Upper lobe of left lung (tissue), 6 donors: Measurements from ENCODE around the gene TMEM132D. TPM values are rescaled to one million over a fixed set of nuclear protein-coding genes. Genes with fewer than 3 reads are reported as not detected.

Experiments
- ATAC-seq, 2 donors: fragments of 200-7000 bp; cut with Tn5 transposase; one replicate each; pipeline ENCODE4 v1.9.1; 2022; ENCODE audit warnings: mild to moderate bottlenecking in 2 of 2, moderate library complexity in 2 of 2; ENCODE audit not compliant: low FRiP score in 2 of 2
- DNase-seq, 2 donors: peaks; one replicate each; pipeline ENCODE4 v3.0.0-alpha.2; 2019 to 2020
- H3K27ac ChIP-seq, 4 donors: fragments of 200-600 bp; sonication (generic); one replicate each; pipeline ENCODE4 v1.5.1; 2016 to 2019
- H3K27me3 ChIP-seq, 4 donors: fragments of 200-600 bp; sonication (generic); one replicate each; pipeline ENCODE4 v1.5.1; 2017 to 2019
- H3K36me3 ChIP-seq, 4 donors: fragments of 200-600 bp; sonication (generic); one replicate each; pipeline ENCODE4 v1.5.1; 2016 to 2019
- H3K4me1 ChIP-seq, 4 donors: fragments of 200-600 bp; sonication (generic); one replicate each; pipeline ENCODE4 v1.5.1; 2018 to 2019
- H3K4me3 ChIP-seq, 4 donors: fragments of 200-600 bp; sonication (generic); one replicate each; pipeline ENCODE4 v1.5.1; 2017 to 2019; ENCODE audit warnings: mild to moderate bottlenecking in 2 of 4, moderate library complexity in 1 of 4
- H3K9me3 ChIP-seq, 4 donors: fragments of 200-600 bp; sonication (generic); one replicate each; pipeline ENCODE4 v1.5.1; 2018 to 2019
- EP300 ChIP-seq, 4 donors: sonication (generic); formaldehyde crosslinking; IDR thresholded peaks; one replicate each; pipeline ENCODE4 v1.5.1; 2017; ENCODE audit warnings: antibody characterized with exemption in 4 of 4, control low read depth in 2 of 4
- POLR2A ChIP-seq, 4 donors: fragments of 450-650 bp; IDR thresholded peaks; one replicate each; pipeline ENCODE4 v1.5.1; 2016 to 2017; ENCODE audit warnings: antibody characterized with exemption in 4 of 4, mild to moderate bottlenecking in 2 of 4
- POLR2AphosphoS5 ChIP-seq, 2 donors: sonication (generic); formaldehyde crosslinking; IDR thresholded peaks; one replicate each; pipeline ENCODE4 v1.5.1; 2017; ENCODE audit warnings: antibody characterized with exemption in 2 of 2
- WGBS, 2 donors: methylation state at CpG; one replicate each; pipeline ENCODE4 v1.1.5; 2017 to 2018; 5-methylcytosine and 5-hydroxymethylcytosine counted together
- total RNA-seq, 6 donors: library from RNA; depleted of rRNA in 4 of 6; stranded (reverse); fragments of >200 nt in 4 of 6; gene quantifications; one replicate each; pipeline versions ENCODE4 v1.1.0 to v1.2.1, GENCODE V29; 2016 to 2021
- TF ChIP-seq, protein P1 (sequence below), 6 experiments: fragments of 450-650 bp in 4 of 6; fragments of 200-600 bp in 2 of 6; sonication (generic) in 2 of 6; IDR thresholded peaks; one replicate each; pipeline ENCODE4 v1.5.1; 2016 to 2019; ENCODE audit warnings: antibody characterized with exemption in 6 of 6
- donor health status: DM: no; HTN: no; CAD: no; lungs with moderate emphysema.
- donor health status: DM: no; HTN: yes; CAD: no; lungs with severe emphysema.

The TMEM132D gene
- total RNA-seq, 6 donors from 2014 or later = 0.30 to 1.0 (median 0.79) TPM; not detected in 1

DNA sequence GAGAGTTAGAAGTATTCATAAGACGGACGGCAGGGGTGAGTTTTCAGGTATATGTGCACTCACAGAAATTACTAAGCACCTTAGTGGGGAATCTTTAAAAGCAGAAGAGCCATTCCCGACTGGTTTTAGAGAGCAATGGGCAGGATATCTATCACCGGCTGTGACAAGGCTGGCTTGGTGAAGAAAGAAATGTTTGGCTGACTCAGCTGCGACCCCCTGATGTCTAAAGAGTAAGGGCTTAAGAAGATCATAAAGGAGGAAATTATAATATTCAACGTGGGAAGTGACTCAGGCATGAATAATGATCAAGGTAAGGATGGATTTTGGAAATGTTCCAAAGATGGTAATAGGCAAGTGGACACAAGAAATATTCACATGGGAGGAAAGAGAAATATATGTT lies 407.6 kb downstream of the TMEM132D start:
- DNase-seq (no peak), ATAC-seq (no peak)
- no peak for TF ChIP-seq EP300 (IDR thresholded peaks at IDR 0.05)
- TF ChIP-seq, protein P1, sequence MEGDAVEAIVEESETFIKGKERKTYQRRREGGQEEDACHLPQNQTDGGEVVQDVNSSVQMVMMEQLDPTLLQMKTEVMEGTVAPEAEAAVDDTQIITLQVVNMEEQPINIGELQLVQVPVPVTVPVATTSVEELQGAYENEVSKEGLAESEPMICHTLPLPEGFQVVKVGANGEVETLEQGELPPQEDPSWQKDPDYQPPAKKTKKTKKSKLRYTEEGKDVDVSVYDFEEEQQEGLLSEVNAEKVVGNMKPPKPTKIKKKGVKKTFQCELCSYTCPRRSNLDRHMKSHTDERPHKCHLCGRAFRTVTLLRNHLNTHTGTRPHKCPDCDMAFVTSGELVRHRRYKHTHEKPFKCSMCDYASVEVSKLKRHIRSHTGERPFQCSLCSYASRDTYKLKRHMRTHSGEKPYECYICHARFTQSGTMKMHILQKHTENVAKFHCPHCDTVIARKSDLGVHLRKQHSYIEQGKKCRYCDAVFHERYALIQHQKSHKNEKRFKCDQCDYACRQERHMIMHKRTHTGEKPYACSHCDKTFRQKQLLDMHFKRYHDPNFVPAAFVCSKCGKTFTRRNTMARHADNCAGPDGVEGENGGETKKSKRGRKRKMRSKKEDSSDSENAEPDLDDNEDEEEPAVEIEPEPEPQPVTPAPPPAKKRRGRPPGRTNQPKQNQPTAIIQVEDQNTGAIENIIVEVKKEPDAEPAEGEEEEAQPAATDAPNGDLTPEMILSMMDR (IDR thresholded peaks at IDR 0.05) = no peak
- no peak for TF ChIP-seq POLR2AphosphoS5 (IDR thresholded peaks at IDR 0.05)
- TF ChIP-seq POLR2A (IDR thresholded peaks at IDR 0.05) = no peak
- H3K4me1 ChIP-seq = no peaks in the 10 kb centered on the region
- no peaks in the 10 kb centered on the region for H3K9me3 ChIP-seq
- H3K36me3 ChIP-seq = no peaks in the 10 kb centered on the region
- 60 to 70% methylated on average over 6 of the region's 6 CpGs for WGBS, 2 donors
- no peak overlapping the region for H3K4me3 ChIP-seq
- H3K27ac ChIP-seq = no peak overlapping the region
- no peaks in the 10 kb centered on the region for H3K27me3 ChIP-seq

DNA sequence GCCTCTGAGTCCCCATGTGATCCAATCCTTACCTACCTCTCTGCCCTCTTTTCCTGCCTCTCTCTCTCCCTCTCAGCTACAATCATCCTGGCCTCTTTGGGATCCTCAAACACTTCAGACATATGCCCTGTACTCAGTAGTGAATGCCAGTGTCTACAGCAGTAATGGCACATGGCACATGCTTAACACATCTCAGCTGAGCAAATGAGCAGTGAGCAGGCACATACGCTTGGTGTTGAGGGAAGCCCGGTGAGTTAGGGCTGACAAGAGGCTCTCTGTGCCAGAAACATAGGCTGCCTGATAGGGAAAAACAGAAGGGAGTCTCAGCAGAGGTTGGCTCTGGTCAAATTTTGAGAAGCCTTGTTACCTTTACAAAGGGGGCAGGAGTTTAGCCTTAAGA lies 409.1 kb downstream of the TMEM132D start:
- H3K36me3 ChIP-seq = no peaks in the 10 kb centered on the region
- no peaks in the 10 kb centered on the region for H3K4me1 ChIP-seq
- TF ChIP-seq POLR2A (IDR thresholded peaks at IDR 0.05) (no peak), EP300 (IDR thresholded peaks at IDR 0.05) (no peak), POLR2AphosphoS5 (IDR thresholded peaks at IDR 0.05) (no peak)
- TF ChIP-seq, protein P1 (IDR thresholded peaks at IDR 0.05) = no peak
- DNase-seq (no peak), ATAC-seq (no peak)
- H3K27ac ChIP-seq = no peak overlapping the region
- no peaks in the 10 kb centered on the region for H3K9me3 ChIP-seq
- no peak overlapping the region for H3K4me3 ChIP-seq
- WGBS, 2 donors = 53 to 60% methylated on average over 2 of the region's 2 CpGs
- no peaks in the 10 kb centered on the region for H3K27me3 ChIP-seq

DNA sequence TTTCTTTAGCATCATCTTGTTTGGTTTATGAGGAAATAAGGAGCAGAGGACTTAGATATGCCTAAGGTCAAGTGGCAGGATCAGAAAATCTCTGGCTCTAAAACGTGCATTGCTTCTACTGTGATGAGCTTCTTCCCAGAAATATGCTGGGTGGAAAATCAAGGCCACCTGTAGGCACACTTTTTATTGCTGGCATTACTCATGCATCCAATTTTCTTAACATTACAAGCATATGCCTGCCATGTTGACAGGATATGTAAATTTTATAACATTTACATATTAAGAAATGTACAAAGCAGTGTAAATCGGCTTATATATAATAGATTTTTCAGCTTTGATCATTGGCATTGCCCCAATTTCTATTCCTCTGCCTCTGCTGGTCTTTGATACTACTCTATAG lies 409.6 kb downstream of the TMEM132D start:
- DNase-seq (no peak), ATAC-seq (no peak)
- Histone ChIP-seq H3K36me3 (no peaks in the 10 kb centered on the region), H3K4me1 (no peaks in the 10 kb centered on the region), H3K27ac (no peak overlapping the region), H3K4me3 (no peak overlapping the region), H3K9me3 (no peaks in the 10 kb centered on the region), H3K27me3 (no peaks in the 10 kb centered on the region)
- TF ChIP-seq POLR2AphosphoS5 (IDR thresholded peaks at IDR 0.05) = no peak
- no peak for TF ChIP-seq EP300 (IDR thresholded peaks at IDR 0.05)
- TF ChIP-seq, protein P1 (IDR thresholded peaks at IDR 0.05) = no peak
- TF ChIP-seq POLR2A (IDR thresholded peaks at IDR 0.05) = no peak
- WGBS, 2 donors = 61% methylated on average over 2 of the region's 2 CpGs

DNA sequence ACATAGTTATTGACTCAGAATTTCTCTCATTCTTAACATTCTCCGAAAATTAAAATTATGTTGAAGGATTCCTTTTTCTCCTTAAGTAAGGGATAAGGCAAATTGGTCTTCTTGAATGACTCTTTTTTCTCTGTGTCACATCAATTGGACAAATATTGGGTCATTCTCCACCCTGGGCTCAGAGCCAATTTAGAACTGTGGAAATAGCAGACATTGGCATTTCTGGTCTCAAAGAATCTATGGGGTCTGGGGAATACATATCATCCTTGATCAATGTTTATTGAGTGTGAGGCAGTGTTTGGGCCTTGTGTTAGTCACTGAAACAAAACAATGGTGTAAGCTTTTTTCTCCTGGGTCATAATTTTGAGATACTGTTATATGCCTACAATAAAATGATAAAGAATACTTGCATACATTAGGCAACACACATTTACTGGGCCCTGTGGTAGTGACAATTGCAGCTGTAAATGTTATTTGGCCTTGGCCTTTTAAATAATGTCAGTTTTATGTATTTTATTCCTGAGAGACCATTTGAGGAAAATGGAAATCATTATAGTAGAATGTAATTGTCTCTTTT lies 414.6 kb downstream of the TMEM132D start:
- H3K4me3 ChIP-seq = no peak overlapping the region
- ATAC-seq (no peak), DNase-seq (no peak)
- no peaks in the 10 kb centered on the region for H3K27me3 ChIP-seq
- H3K9me3 ChIP-seq = no peaks in the 10 kb centered on the region
- H3K4me1 ChIP-seq = no peaks in the 10 kb centered on the region
- WGBS, 2 donors = 86 to 93% methylated on average over 1 of the region's 1 CpG
- no peak overlapping the region for H3K27ac ChIP-seq
- no peak for TF ChIP-seq POLR2A (IDR thresholded peaks at IDR 0.05)
- TF ChIP-seq EP300 (IDR thresholded peaks at IDR 0.05) = no peak
- TF ChIP-seq, protein P1 (IDR thresholded peaks at IDR 0.05) = no peak
- no peak for TF ChIP-seq POLR2AphosphoS5 (IDR thresholded peaks at IDR 0.05)
- H3K36me3 ChIP-seq = no peaks in the 10 kb centered on the region

DNA sequence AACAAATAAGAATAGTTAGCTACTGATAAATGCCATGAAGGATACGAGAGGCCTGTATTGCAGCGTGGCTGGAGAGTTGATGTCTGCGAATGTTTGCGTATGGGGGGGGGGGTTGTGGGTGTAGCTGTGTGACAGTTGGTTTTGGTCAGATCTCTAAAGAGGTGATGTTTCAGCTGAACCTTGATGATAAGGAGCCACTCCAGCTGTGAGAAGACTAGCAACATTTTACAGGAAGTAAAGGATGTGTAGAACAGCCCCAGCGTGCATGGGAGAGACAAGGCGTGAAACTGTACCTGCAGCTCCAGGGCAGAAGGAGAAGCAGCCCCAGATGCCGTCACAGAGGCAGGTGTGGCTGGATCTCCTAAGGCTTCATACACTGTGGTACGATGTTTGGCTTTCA lies 416.9 kb downstream of the TMEM132D start:
- Histone ChIP-seq H3K9me3 (no peaks in the 10 kb centered on the region), H3K36me3 (no peaks in the 10 kb centered on the region), H3K4me3 (no peak overlapping the region), H3K27me3 (no peaks in the 10 kb centered on the region), H3K4me1 (no peaks in the 10 kb centered on the region), H3K27ac (no peak overlapping the region)
- TF ChIP-seq POLR2A (IDR thresholded peaks at IDR 0.05) (no peak), EP300 (IDR thresholded peaks at IDR 0.05) (no peak), POLR2AphosphoS5 (IDR thresholded peaks at IDR 0.05) (no peak)
- TF ChIP-seq, protein P1 (IDR thresholded peaks at IDR 0.05) = no peak
- ATAC-seq (no peak), DNase-seq (no peak)
- WGBS, 2 donors = 67 to 80% methylated on average over 8 of the region's 8 CpGs
